ENCODE data around the gene KDM8. TPM values are rescaled to one million over a fixed set of nuclear protein-coding genes. Genes with fewer than 3 reads are reported as not detected.

The KDM8 gene
- total and polyA plus RNA-seq, 2 donors (not counting 1 experiment from before 2014, with no cell fraction given): 7.5 to 37.4 TPM

DNA sequence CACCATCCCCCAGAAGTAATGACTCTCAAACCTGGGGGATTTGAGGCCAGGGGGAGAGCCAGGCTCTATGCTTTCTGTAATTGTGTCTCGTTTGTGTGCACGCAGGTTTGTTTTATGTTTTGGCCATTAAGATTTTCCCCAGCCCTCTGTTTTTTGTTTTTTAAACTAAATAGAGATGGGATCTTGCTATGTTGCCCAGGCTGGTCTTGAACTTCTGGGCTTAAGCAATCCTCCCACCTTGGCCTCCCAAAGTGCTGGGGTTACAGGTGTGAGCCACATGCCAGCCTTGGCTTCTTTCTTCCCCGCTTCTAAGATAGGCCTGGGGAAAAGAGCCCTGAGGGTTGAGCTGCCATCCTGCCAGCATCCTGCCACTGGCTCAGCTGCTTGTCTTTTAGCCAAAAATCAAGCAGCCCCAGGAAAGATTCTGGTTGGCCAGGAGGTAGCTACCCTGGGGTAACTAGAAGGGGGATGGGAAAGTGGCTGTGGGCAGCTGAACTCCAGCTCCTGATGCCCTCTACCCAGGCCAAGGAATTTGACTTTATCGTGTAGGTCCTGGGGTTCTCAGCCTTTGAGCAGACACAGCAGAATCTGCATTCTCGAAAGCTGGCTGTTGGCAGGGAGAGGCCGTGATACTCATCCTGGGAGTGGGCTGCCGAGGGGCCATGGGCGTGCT, 18.4 kb downstream of the KDM8 start:
- ATAC-seq (ENCODE audit: low read depth): no peak

More for the DNA sequence above, 18.4 kb downstream of the KDM8 start:
- H3K4me3 ChIP-seq (ENCODE audit: control extremely low read depth in 1 of 5, extremely low read depth in 1 of 5, insufficient read depth in 1 of 5, low read depth in 2 of 5, low read length in 4 of 5): no peak overlapping the region
- H3K9me3 ChIP-seq (ENCODE audit: control extremely low read depth in 1 of 3, control insufficient read depth in 2 of 3, insufficient read depth in 1 of 3, low read length in 2 of 3): no peaks in the 10 kb centered on the region
- intact Hi-C loops (cut with micrococcal nuclease): no loop called here
- no peak overlapping the region for H3K4me2 ChIP-seq (replicated peaks; ENCODE audit: low read depth, low read length, poor library complexity, severe bottlenecking)
- no peaks in the 10 kb centered on the region for H3K27me3 Mint-ChIP-seq
- 95% methylated on average over 6 of the region's 8 CpGs for WGBS (ENCODE audit: insufficient coverage)
- ChIA-PET POLR2A (interaction anchor here (1.2 kb wide), 1 partner anchor 9 kb away, joined by 3 read pairs; no protein-coding TSS in a partner anchor), CTCF (interaction anchor here (1.1 to 2.2 kb wide), 4 partner anchors 13 to 147 kb away, joined by 3 to 9 read pairs (median 6); no protein-coding TSS in a partner anchor)
- peaks cover 14% of the 10 kb centered on the region for H3K4me1 Mint-ChIP-seq
- no peaks in the 10 kb centered on the region for H3K9me3 Mint-ChIP-seq (ENCODE audit: insufficient read depth)
- H3K27ac Mint-ChIP-seq: no peak overlapping the region
- no peak overlapping the region for H2AFZ ChIP-seq (ENCODE audit: insufficient read depth, low read depth, low read length, poor library complexity, severe bottlenecking)
- peaks cover 0 to 51% of the 10 kb centered on the region in 2 experiments for H3K36me3 ChIP-seq (replicated peaks in 1 of 2; ENCODE audit: control extremely low read depth in 1 of 2, control insufficient read depth in 1 of 2, extremely low read depth in 1 of 2, insufficient read depth in 2 of 2, low read length in 1 of 2)
- no peak overlapping the region for H3K9ac ChIP-seq (ENCODE audit: low read length)
- no peak overlapping the region for H3K4me3 Mint-ChIP-seq
- H4K20me1 ChIP-seq (ENCODE audit: control insufficient read depth, insufficient read depth, low read length, poor library complexity, severe bottlenecking): no peaks in the 10 kb centered on the region
- H3K79me2 ChIP-seq (ENCODE audit: control insufficient read depth, insufficient read depth, low read length): no peaks in the 10 kb centered on the region
- H3K4me1 ChIP-seq (ENCODE audit: control insufficient read depth in 2 of 2, insufficient read depth in 2 of 2, low read length in 2 of 2): peaks cover 8 to 18% of the 10 kb centered on the region in 2 donors
- H3K27me3 ChIP-seq (replicated peaks in 1 of 4; ENCODE audit: control extremely low read depth in 1 of 4, control insufficient read depth in 3 of 4, insufficient read depth in 4 of 4, low read length in 3 of 4): no peaks in the 10 kb centered on the region
- TF ChIP-seq EZH2 (IDR thresholded peaks at IDR 0.05; ENCODE audit: borderline replicate concordance, insufficient read depth, low read depth, low read length, poor library complexity, severe bottlenecking): no peak
- TF ChIP-seq, protein P1, sequence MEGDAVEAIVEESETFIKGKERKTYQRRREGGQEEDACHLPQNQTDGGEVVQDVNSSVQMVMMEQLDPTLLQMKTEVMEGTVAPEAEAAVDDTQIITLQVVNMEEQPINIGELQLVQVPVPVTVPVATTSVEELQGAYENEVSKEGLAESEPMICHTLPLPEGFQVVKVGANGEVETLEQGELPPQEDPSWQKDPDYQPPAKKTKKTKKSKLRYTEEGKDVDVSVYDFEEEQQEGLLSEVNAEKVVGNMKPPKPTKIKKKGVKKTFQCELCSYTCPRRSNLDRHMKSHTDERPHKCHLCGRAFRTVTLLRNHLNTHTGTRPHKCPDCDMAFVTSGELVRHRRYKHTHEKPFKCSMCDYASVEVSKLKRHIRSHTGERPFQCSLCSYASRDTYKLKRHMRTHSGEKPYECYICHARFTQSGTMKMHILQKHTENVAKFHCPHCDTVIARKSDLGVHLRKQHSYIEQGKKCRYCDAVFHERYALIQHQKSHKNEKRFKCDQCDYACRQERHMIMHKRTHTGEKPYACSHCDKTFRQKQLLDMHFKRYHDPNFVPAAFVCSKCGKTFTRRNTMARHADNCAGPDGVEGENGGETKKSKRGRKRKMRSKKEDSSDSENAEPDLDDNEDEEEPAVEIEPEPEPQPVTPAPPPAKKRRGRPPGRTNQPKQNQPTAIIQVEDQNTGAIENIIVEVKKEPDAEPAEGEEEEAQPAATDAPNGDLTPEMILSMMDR (IDR thresholded peaks at IDR 0.05): no peak
- H3K27ac ChIP-seq (ENCODE audit: low read length in 2 of 2): no peak overlapping the region
- no peak for DNase-seq
